SK-N-SH treated with all-trans-retinoic acid at 6 μM for 48 hours (cell line): ENCODE measurements around the gene ACSL6.

Experiments
- ATAC-seq: fragments of 200-7000 bp; cut with Tn5 transposase; 3 replicates; pipeline ENCODE4 v1.9.1; 2020; ENCODE audit warnings: mild to moderate bottlenecking, moderate library complexity
- ARNTL ChIP-seq: fragments of 450-650 bp; formaldehyde crosslinking; IDR thresholded peaks from 2 replicates; pipeline ENCODE4 v1.5.0; 2020; ENCODE audit warnings: low read depth, mild to moderate bottlenecking, moderate library complexity, borderline replicate concordance
- BACH2 ChIP-seq: fragments of 250-450 bp; sonication (Bioruptor Pico); IDR thresholded peaks from 2 replicates; pipeline ENCODE4 v1.9.0; 2021; ENCODE audit warnings: mild to moderate bottlenecking, borderline replicate concordance
- CSDC2 ChIP-seq: fragments of 250-450 bp; sonication (Bioruptor Pico); IDR thresholded peaks from 2 replicates; pipeline ENCODE4 v1.5.0; 2020; ENCODE audit warnings: mild to moderate bottlenecking, moderate library complexity
- ESRRG ChIP-seq: fragments of 250-450 bp; sonication (Bioruptor Pico); IDR thresholded peaks from 2 replicates; pipeline ENCODE4 v1.6.1; 2021; ENCODE audit warnings: mild to moderate bottlenecking
- GLIS3 ChIP-seq: fragments of 250-450 bp; sonication (Bioruptor Pico); IDR thresholded peaks from 2 replicates; pipeline ENCODE4 v1.5.0; 2020; ENCODE audit warnings: mild to moderate bottlenecking, moderate library complexity
- ISL1 ChIP-seq: fragments of 250-450 bp; sonication (Bioruptor Pico); IDR thresholded peaks from 2 replicates; pipeline ENCODE4 v2.1.2; 2022; ENCODE audit warnings: mild to moderate bottlenecking, moderate library complexity
- PPARA ChIP-seq: fragments of 250-450 bp; sonication (Bioruptor Pico); IDR thresholded peaks from 2 replicates; pipeline ENCODE4 v1.5.0; 2020; ENCODE audit warnings: mild to moderate bottlenecking, borderline replicate concordance
- RARB ChIP-seq: fragments of 250-450 bp; sonication (Bioruptor Pico); IDR thresholded peaks from 2 replicates; pipeline ENCODE4 v1.8.0; 2021; ENCODE audit warnings: mild to moderate bottlenecking, moderate library complexity
- SNAI2 ChIP-seq: fragments of 250-450 bp; sonication (Bioruptor Pico); IDR thresholded peaks from 2 replicates; pipeline ENCODE4 v1.5.0; 2020; ENCODE audit warnings: mild to moderate bottlenecking, moderate library complexity
- TOX ChIP-seq: fragments of 250-450 bp; sonication (Bioruptor Pico); IDR thresholded peaks from 2 replicates; pipeline ENCODE4 v1.8.0; 2021; ENCODE audit warnings: mild to moderate bottlenecking, moderate library complexity, borderline replicate concordance
- ZC3H10 ChIP-seq: fragments of 250-450 bp; sonication (Bioruptor Pico); IDR thresholded peaks from 2 replicates; pipeline ENCODE4 v1.5.1; 2021; ENCODE audit warnings: mild to moderate bottlenecking, moderate library complexity
- ZFP30 ChIP-seq: fragments of 450-650 bp; formaldehyde crosslinking; IDR thresholded peaks from 2 replicates; pipeline ENCODE4 v1.5.0; 2022; ENCODE audit warnings: mild to moderate bottlenecking, moderate library complexity
- ZNF70 ChIP-seq: fragments of 450-650 bp; formaldehyde crosslinking; IDR thresholded peaks from 2 replicates; pipeline ENCODE4 v1.5.0; 2020; ENCODE audit warnings: mild to moderate bottlenecking, moderate library complexity
- TF ChIP-seq, protein P1 (sequence below): fragments of 250-450 bp; sonication (Bioruptor Pico); IDR thresholded peaks from 2 replicates; pipeline ENCODE4 v1.5.0; 2020; ENCODE audit warnings: mild to moderate bottlenecking, moderate library complexity
- TF ChIP-seq, protein P2 (sequence below): fragments of 250-450 bp; sonication (Bioruptor Pico); IDR thresholded peaks from 2 replicates; pipeline ENCODE4 v1.5.1; 2020; ENCODE audit warnings: low read depth, mild to moderate bottlenecking, moderate library complexity
- TF ChIP-seq, protein P3 (sequence below): fragments of 250-450 bp; sonication (Bioruptor Pico); IDR thresholded peaks from 2 replicates; pipeline ENCODE4 v1.8.0; 2020; ENCODE audit warnings: mild to moderate bottlenecking, moderate library complexity, borderline replicate concordance
- TF ChIP-seq, protein P4 (sequence below): fragments of 250-450 bp; sonication (Bioruptor Pico); IDR thresholded peaks from 2 replicates; pipeline ENCODE4 v1.5.1; 2021; ENCODE audit warnings: mild to moderate bottlenecking, moderate library complexity
- TF ChIP-seq, protein P5 (sequence below): fragments of 250-450 bp; sonication (Bioruptor Pico); IDR thresholded peaks from 2 replicates; pipeline ENCODE4 v1.8.0; 2021; ENCODE audit warnings: low read depth, mild to moderate bottlenecking, moderate library complexity, borderline replicate concordance

Gene ACSL6

DNA sequence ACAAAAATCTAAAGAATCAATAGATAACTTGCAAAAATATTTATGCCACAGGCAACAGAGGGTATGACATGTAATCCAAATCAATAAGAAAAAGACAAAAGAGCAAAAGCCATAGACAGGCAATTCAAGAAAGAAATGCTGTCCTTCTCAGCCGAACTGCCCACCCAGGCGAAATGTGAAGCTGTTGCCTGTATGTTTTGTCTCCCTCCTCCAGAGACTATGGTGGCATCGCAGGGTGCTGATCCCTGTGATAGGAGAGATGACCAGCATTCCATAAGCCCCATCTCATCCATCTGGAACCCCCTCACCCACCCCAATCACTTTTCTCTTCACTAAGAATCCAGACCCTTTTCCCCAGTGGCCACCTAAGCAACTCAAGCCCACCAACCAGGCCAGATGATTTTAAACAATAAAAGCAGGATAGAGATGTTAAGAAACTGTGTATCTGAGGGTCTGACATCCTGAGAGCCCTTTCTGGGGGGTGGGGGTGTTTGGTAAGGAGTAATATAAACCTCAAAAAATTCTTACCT is 5.3 kb upstream of the ACSL6 start (continued):
- TF ChIP-seq, protein P1, sequence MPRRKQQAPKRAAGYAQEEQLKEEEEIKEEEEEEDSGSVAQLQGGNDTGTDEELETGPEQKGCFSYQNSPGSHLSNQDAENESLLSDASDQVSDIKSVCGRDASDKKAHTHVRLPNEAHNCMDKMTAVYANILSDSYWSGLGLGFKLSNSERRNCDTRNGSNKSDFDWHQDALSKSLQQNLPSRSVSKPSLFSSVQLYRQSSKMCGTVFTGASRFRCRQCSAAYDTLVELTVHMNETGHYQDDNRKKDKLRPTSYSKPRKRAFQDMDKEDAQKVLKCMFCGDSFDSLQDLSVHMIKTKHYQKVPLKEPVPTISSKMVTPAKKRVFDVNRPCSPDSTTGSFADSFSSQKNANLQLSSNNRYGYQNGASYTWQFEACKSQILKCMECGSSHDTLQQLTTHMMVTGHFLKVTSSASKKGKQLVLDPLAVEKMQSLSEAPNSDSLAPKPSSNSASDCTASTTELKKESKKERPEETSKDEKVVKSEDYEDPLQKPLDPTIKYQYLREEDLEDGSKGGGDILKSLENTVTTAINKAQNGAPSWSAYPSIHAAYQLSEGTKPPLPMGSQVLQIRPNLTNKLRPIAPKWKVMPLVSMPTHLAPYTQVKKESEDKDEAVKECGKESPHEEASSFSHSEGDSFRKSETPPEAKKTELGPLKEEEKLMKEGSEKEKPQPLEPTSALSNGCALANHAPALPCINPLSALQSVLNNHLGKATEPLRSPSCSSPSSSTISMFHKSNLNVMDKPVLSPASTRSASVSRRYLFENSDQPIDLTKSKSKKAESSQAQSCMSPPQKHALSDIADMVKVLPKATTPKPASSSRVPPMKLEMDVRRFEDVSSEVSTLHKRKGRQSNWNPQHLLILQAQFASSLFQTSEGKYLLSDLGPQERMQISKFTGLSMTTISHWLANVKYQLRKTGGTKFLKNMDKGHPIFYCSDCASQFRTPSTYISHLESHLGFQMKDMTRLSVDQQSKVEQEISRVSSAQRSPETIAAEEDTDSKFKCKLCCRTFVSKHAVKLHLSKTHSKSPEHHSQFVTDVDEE (CRISPR knock-in tag) = no peak
- TF ChIP-seq ESRRG (CRISPR knock-in tag) (no peak), ARNTL (CRISPR knock-in tag) (no peak), ZC3H10 (no peak)
- TF ChIP-seq, protein P2, sequence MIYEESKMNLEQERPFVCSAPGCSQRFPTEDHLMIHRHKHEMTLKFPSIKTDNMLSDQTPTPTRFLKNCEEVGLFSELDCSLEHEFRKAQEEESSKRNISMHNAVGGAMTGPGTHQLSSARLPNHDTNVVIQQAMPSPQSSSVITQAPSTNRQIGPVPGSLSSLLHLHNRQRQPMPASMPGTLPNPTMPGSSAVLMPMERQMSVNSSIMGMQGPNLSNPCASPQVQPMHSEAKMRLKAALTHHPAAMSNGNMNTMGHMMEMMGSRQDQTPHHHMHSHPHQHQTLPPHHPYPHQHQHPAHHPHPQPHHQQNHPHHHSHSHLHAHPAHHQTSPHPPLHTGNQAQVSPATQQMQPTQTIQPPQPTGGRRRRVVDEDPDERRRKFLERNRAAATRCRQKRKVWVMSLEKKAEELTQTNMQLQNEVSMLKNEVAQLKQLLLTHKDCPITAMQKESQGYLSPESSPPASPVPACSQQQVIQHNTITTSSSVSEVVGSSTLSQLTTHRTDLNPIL (CRISPR knock-in tag) = no peak
- TF ChIP-seq, protein P3, sequence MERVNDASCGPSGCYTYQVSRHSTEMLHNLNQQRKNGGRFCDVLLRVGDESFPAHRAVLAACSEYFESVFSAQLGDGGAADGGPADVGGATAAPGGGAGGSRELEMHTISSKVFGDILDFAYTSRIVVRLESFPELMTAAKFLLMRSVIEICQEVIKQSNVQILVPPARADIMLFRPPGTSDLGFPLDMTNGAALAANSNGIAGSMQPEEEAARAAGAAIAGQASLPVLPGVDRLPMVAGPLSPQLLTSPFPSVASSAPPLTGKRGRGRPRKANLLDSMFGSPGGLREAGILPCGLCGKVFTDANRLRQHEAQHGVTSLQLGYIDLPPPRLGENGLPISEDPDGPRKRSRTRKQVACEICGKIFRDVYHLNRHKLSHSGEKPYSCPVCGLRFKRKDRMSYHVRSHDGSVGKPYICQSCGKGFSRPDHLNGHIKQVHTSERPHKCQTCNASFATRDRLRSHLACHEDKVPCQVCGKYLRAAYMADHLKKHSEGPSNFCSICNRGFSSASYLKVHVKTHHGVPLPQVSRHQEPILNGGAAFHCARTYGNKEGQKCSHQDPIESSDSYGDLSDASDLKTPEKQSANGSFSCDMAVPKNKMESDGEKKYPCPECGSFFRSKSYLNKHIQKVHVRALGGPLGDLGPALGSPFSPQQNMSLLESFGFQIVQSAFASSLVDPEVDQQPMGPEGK (CRISPR knock-in tag) = no peak

DNA sequence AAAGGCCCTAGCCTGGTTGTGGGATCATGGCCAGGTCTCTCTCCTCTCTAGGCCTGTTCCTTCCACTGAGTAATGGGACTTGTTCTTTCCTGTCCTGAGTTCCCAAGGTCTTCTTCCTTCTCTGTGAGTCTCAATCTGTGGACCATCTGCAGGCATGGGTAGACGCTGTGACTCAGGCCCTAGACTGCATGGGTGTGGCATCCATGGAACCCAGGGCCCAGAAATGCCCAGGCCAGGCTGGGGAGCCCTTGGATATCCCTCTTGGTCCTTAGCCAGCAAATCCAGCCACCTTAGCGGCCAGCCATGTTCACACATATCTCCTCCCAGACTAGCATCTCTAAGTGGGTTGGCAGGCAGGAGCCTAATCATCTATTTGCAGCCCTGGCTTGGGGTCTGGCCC is 2.3 kb upstream of the ACSL6 start:
- no peak for ATAC-seq
- TF ChIP-seq, protein P1 (CRISPR knock-in tag) = no peak
- TF ChIP-seq RARB = no peak
- no peak for TF ChIP-seq ZC3H10
- TF ChIP-seq ZFP30 (CRISPR knock-in tag) = no peak
- TF ChIP-seq ARNTL (CRISPR knock-in tag) = no peak
- TF ChIP-seq TOX (CRISPR knock-in tag) = no peak
- TF ChIP-seq, protein P4, sequence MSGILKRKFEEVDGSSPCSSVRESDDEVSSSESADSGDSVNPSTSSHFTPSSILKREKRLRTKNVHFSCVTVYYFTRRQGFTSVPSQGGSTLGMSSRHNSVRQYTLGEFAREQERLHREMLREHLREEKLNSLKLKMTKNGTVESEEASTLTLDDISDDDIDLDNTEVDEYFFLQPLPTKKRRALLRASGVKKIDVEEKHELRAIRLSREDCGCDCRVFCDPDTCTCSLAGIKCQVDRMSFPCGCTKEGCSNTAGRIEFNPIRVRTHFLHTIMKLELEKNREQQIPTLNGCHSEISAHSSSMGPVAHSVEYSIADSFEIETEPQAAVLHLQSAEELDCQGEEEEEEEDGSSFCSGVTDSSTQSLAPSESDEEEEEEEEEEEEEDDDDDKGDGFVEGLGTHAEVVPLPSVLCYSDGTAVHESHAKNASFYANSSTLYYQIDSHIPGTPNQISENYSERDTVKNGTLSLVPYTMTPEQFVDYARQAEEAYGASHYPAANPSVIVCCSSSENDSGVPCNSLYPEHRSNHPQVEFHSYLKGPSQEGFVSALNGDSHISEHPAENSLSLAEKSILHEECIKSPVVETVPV (CRISPR knock-in tag) = no peak
- no peak for TF ChIP-seq GLIS3
- TF ChIP-seq ESRRG (CRISPR knock-in tag) = no peak
- no peak for TF ChIP-seq ZNF70 (CRISPR knock-in tag)
- TF ChIP-seq SNAI2 (CRISPR knock-in tag) = no peak
- TF ChIP-seq ISL1 (CRISPR knock-in tag) = no peak

DNA sequence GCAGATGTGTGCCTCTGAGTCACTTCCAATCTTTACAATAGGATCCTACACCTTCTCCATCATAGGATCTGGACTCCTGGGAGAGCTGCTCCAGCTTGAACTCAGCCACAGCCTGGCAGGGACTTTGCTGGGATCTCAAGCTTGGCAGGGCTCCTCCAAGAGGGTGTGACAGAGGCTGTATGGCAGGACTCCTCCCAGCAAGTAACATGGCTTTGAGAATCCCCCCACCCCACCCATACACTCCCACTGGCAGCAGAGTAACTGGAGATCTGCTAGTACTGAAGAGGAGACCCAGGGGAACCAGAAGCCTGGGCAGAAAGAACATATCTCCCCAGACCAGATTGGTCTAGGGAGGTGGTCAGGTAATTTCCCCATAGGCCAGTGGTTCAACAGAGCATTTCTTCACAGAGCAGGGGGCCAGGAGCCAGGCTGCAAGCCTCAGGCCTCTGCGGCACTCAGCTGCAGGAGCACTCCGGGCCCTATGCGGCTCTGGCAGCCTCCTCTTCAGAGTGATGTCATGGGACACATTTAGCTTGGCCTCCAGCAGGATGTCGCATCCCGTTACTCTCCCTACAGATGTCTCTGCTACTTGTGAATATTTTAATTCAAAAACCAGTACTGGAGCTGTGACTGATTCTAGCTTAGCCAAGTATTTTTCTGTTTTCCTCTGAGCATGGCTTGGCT is 1.7 kb upstream of the ACSL6 start:
- no peak for ATAC-seq
- TF ChIP-seq ZFP30 (CRISPR knock-in tag) (no peak), SNAI2 (CRISPR knock-in tag) (no peak), ARNTL (CRISPR knock-in tag) (no peak), CSDC2 (CRISPR knock-in tag) (no peak), RARB (no peak), ZNF70 (CRISPR knock-in tag) (no peak), ESRRG (CRISPR knock-in tag) (no peak), PPARA (CRISPR knock-in tag) (no peak), BACH2 (CRISPR knock-in tag) (no peak), TOX (CRISPR knock-in tag) (no peak), GLIS3 (no peak)
- TF ChIP-seq, protein P1 (CRISPR knock-in tag) = no peak
- TF ChIP-seq, protein P4 (CRISPR knock-in tag) = no peak
- TF ChIP-seq, protein P5, sequence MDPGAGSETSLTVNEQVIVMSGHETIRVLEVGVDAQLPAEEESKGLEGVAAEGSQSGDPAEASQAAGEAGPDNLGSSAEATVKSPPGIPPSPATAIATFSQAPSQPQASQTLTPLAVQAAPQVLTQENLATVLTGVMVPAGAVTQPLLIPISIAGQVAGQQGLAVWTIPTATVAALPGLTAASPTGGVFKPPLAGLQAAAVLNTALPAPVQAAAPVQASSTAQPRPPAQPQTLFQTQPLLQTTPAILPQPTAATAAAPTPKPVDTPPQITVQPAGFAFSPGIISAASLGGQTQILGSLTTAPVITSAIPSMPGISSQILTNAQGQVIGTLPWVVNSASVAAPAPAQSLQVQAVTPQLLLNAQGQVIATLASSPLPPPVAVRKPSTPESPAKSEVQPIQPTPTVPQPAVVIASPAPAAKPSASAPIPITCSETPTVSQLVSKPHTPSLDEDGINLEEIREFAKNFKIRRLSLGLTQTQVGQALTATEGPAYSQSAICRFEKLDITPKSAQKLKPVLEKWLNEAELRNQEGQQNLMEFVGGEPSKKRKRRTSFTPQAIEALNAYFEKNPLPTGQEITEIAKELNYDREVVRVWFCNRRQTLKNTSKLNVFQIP (CRISPR knock-in tag) = no peak
